HCT116 (cell line): ENCODE results near the gene SMAD2. TPM values are rescaled to one million over a fixed set of nuclear protein-coding genes. Genes with fewer than 3 reads are reported as not detected.

Experiments
- ATAC-seq: fragments of 200-7000 bp; cut with Tn5 transposase; 2 replicates; pipeline ENCODE4 v1.9.1; 2020; ENCODE audit warnings: mild to moderate bottlenecking, moderate library complexity
- BruUV-seq: library from RNA; stranded (reverse); fragments of 400-500 nt; replicated peaks from 2 replicates; lab custom pipeline; 2021; lab: Mats Ljungman, UMichigan
- CTCF ChIA-PET: fragments of 300-600 bp; sonication (Branson Sonifier 250); formaldehyde crosslinking; loops from one replicate; lab custom pipeline; 2021; ENCODE audit warnings: antibody characterized with exemption; lab: Charles Lee
- POLR2A ChIA-PET: fragments of 300-600, 350-600 bp; sonication (Branson Sonifier 250); formaldehyde crosslinking; loops from one replicate; lab custom pipeline; 2021; ENCODE audit warnings: antibody characterized with exemption; lab: Charles Lee
- RAD21 ChIA-PET, 2 experiments: fragments of 300-600 bp; sonication (Branson Sonifier 250); formaldehyde crosslinking; loops; one replicate each; lab custom pipeline; 2023; ENCODE audit warnings: low total read pairs in 2 of 2; ENCODE audit not compliant: uncharacterized antibody in 2 of 2, unreplicated experiment in 2 of 2, low non-redundant PET in 1 of 2; lab: Charles Lee
- DNase-seq: peaks from one replicate; pipeline ENCODE4 v3.0.0-alpha.2; 2010; ENCODE audit warnings: low read depth, low spot score
- H2AFZ ChIP-seq: fragments of 200-600 bp; shearing (Covaris generic), sonication (generic); 2 replicates; pipeline ENCODE4 v1.6.1; 2017; ENCODE audit warnings: low read depth, mixed run types, mixed read lengths, antibody characterized with exemption, low read length; ENCODE audit not compliant: poor library complexity, severe bottlenecking
- H3K27ac ChIP-seq: 2 replicates; pipeline ENCODE4 v1.5.1; 2012; ENCODE audit warnings: low read depth, low read length
- H3K27me3 ChIP-seq: fragments of 200-600 bp; sonication (generic); 2 replicates; pipeline ENCODE4 v1.6.1; 2016; ENCODE audit warnings: mixed run types, low read length, mixed read lengths; ENCODE audit not compliant: insufficient read depth
- H3K36me3 ChIP-seq, 2 experiments: fragments of 200-500 bp in 1 of 2; fragments of 200-600 bp in 1 of 2; sonication (Bioruptor generic) in 1 of 2; sonication (generic) in 1 of 2; 2 replicates each; pipeline versions ENCODE4 v1.5.1 to v1.6.1; 2014 to 2016; ENCODE audit warnings: low read length in 2 of 2, inconsistent platforms in 1 of 2, mixed read lengths in 1 of 2, mixed run types in 1 of 2; ENCODE audit not compliant: insufficient read depth in 2 of 2, control insufficient read depth in 1 of 2
- H3K4me1 ChIP-seq, 2 experiments: fragments of 200-600 bp in 1 of 2; sonication (generic) in 1 of 2; 2 replicates each; pipeline versions ENCODE4 v1.5.1 to v1.6.1; 2012 to 2017; ENCODE audit warnings: low read length in 2 of 2, inconsistent platforms in 1 of 2, mild to moderate bottlenecking in 1 of 2, mixed read lengths in 1 of 2, mixed run types in 1 of 2, moderate library complexity in 1 of 2; ENCODE audit not compliant: insufficient read depth in 2 of 2, control insufficient read depth in 1 of 2
- H3K4me2 ChIP-seq: fragments of 200-600 bp; sonication (generic); 2 replicates; pipeline ENCODE4 v1.6.1; 2017; ENCODE audit warnings: mixed run types, low read length, mixed read lengths
- H3K4me3 ChIP-seq, 2 experiments: fragments of 200-600 bp in 1 of 2; sonication (generic) in 1 of 2; replicated peaks in 1 of 2; 2 replicates each; pipeline ENCODE4 v1.5.1; 2011 to 2016; ENCODE audit warnings: low read length in 2 of 2, control low read depth in 1 of 2, low read depth in 1 of 2, mild to moderate bottlenecking in 1 of 2, mixed read lengths in 1 of 2, mixed run types in 1 of 2
- H3K79me2 ChIP-seq: fragments of 200-600 bp; sonication (generic); 2 replicates; pipeline ENCODE4 v1.6.1; 2017; ENCODE audit warnings: mild to moderate bottlenecking, mixed run types, low read length, moderate library complexity, mixed read lengths; ENCODE audit not compliant: insufficient read depth
- H3K9ac ChIP-seq: fragments of 200-600 bp; sonication (generic); 2 replicates; pipeline ENCODE4 v1.6.1; 2016; ENCODE audit warnings: low read length, mixed read lengths
- H3K9me2 ChIP-seq: fragments of 200-600 bp; sonication (generic), shearing (Covaris generic); 2 replicates; pipeline ENCODE4 v1.6.1; 2017; ENCODE audit warnings: mixed run types, mild to moderate bottlenecking, moderate library complexity; ENCODE audit not compliant: insufficient read depth
- H3K9me3 ChIP-seq, 2 experiments: fragments of 200-500 bp in 1 of 2; fragments of 200-600 bp in 1 of 2; sonication (Bioruptor generic) in 1 of 2; sonication (generic) in 1 of 2; 2 replicates each; pipeline ENCODE4 v1.6.1; 2014 to 2017; ENCODE audit warnings: low read length in 2 of 2, mixed read lengths in 2 of 2, inconsistent platforms in 1 of 2, low read depth in 1 of 2, mild to moderate bottlenecking in 1 of 2, mixed run types in 1 of 2, moderate library complexity in 1 of 2; ENCODE audit not compliant: control insufficient read depth in 1 of 2, insufficient read depth in 1 of 2
- H4K20me1 ChIP-seq: fragments of 200-600 bp; sonication (generic), shearing (Covaris generic); 2 replicates; pipeline ENCODE4 v1.6.1; 2017; ENCODE audit warnings: mixed run types, mild to moderate bottlenecking, moderate library complexity; ENCODE audit not compliant: insufficient read depth
- ATF3 ChIP-seq: IDR thresholded peaks from 2 replicates; pipeline ENCODE4 v1.6.1; 2012
- CTCF ChIP-seq, 3 experiments: fragments of 200-600 bp in 1 of 3; sonication (generic) in 1 of 3; IDR thresholded peaks in 2 of 3; conservative IDR thresholded peaks in 1 of 3; 2 replicates each; pipeline ENCODE4 v1.5.1; 2012 to 2017; ENCODE audit warnings: low read depth in 2 of 3, low read length in 2 of 3, antibody characterized with exemption in 1 of 3, borderline replicate concordance in 1 of 3, control low read depth in 1 of 3, mild to moderate bottlenecking in 1 of 3, mixed read lengths in 1 of 3, mixed run types in 1 of 3, moderate library complexity in 1 of 3; ENCODE audit not compliant: insufficient read depth in 1 of 3
- POLR2A ChIP-seq: IDR thresholded peaks from 2 replicates; pipeline ENCODE4 v1.7.0; 2011; ENCODE audit warnings: borderline replicate concordance; ENCODE audit not compliant: insufficient read depth, insufficient read length; ENCODE audit errors: extremely low read depth
- POLR2AphosphoS5 ChIP-seq: IDR thresholded peaks from 2 replicates; pipeline ENCODE4 v1.6.1; 2011; ENCODE audit warnings: mild to moderate bottlenecking, low read depth, low read length, moderate library complexity
- RAD21 ChIP-seq: IDR thresholded peaks from 2 replicates; pipeline ENCODE4 v1.6.1; 2012; ENCODE audit warnings: low read depth, mild to moderate bottlenecking
- SP1 ChIP-seq: IDR thresholded peaks from 2 replicates; pipeline ENCODE4 v1.6.1; 2012; ENCODE audit warnings: low read depth
- YY1 ChIP-seq: IDR thresholded peaks from 2 replicates; pipeline ENCODE4 v1.6.1; 2011; ENCODE audit warnings: low read length, low read depth, moderate library complexity, mild to moderate bottlenecking; ENCODE audit not compliant: insufficient replicate concordance; ENCODE audit errors: extremely low read depth
- intact Hi-C: fragments of 100-400 bp; cut with micrococcal nuclease; formaldehyde crosslinking; loops from 2 replicates; pipeline ENCODE4 v1.10.0; 2022
- total RNA-seq: library from RNA; stranded (reverse); gene quantifications from one replicate; pipeline ENCODE4 v1.2.1, GENCODE V29; 2021; ENCODE audit not compliant: unreplicated experiment

Gene SMAD2
- total RNA-seq, 1 experiment from 2014 or later, result 130 TPM

GRCh38 chr18:47773931-47774330 lies 156.5 kb downstream of the SMAD2 start (continued):
- TF ChIP-seq YY1 (no peak), POLR2A (no peak), ATF3 (no peak)
- TF ChIP-seq, all 23 proteins: peak for 0

- CTCF ChIA-PET, result interaction anchor here (0.6 to 1.4 kb wide), 16 partner anchors 10 to 689 kb away, joined by 3 to 15 read pairs (median 4); no protein-coding TSS in a partner anchor
- POLR2A ChIA-PET, result interaction anchor here (0.8 kb wide), 1 partner anchor 157 kb away, joined by 3 read pairs; the partner anchor contains the start of gene SMAD2
- no peak overlapping the region for H3K9ac ChIP-seq
Observed at GRCh38 chr18:47772374-47773248, 157.8 kb downstream of the SMAD2 start.

More at GRCh38 chr18:47772374-47773248, 157.8 kb downstream of the SMAD2 start:
- H3K79me2 ChIP-seq, result no peaks in the 10 kb centered on the region
- H3K36me3 ChIP-seq, result no peaks in the 10 kb centered on the region
- H3K9me3 ChIP-seq, result no peaks in the 10 kb centered on the region
- H3K27ac ChIP-seq, result 0 out of 2 replicates have a peak overlapping the region, but pooled peaks have one; percentile 26
- RAD21 ChIA-PET, result interaction anchor here (0.6 to 1.0 kb wide), 2 partner anchors 231 to 254 kb away, joined by 3 read pairs; no protein-coding TSS in a partner anchor
- H4K20me1 ChIP-seq, result no peaks in the 10 kb centered on the region
- TF ChIP-seq SP1, result no peak
- TF ChIP-seq POLR2AphosphoS5, result no peak
- peak; percentile 79 to 96 (median 91) for TF ChIP-seq CTCF (IDR thresholded peaks at IDR 0.05 in 2 of 3, conservative IDR thresholded peaks at IDR 0.05 in 1 of 3; ENCODE audit: borderline replicate concordance in 1 of 3, insufficient read depth in 1 of 3, low read depth in 2 of 3, low read length in 2 of 3)
- TF ChIP-seq RAD21, result peak; percentile 92
- H3K27me3 ChIP-seq, result no peaks in the 10 kb centered on the region
- peak; percentile 60 for DNase-seq
- ATAC-seq, result peak; percentile 96
- H3K4me1 ChIP-seq, result peaks cover 0 to 6% of the 10 kb centered on the region in 2 experiments; a peak in 3 of 4 replicates
- no TSS peak for BruUV-seq
- intact Hi-C loops, result loop anchor here (1.0 to 10.0 kb wide), 3 partner anchors 230 to 672 kb away; no protein-coding TSS in a partner anchor
- H3K9me2 ChIP-seq, result no peaks in the 10 kb centered on the region
- peak overlapping the region; percentile 92 for H2AFZ ChIP-seq
- H3K4me2 ChIP-seq, result 0 out of 2 replicates have a peak overlapping the region, but pooled peaks have one; percentile 19
- no peak overlapping the region for H3K4me3 ChIP-seq
